GM19372 (cell line): Measurements from ENCODE around the gene RPTOR.
A peak's percentile ranks its signal among the peaks of the same experiment; 100 is the strongest.

ENCODE experiments used
- ATAC-seq: cut with Tn5 transposase; IDR thresholded peaks from one replicate; pipeline ENCODE4 v1.9.1; 2021; ENCODE audit warnings: mild to moderate bottlenecking, low read depth, moderate library complexity; ENCODE audit not compliant: unreplicated experiment

RPTOR gene

GRCh38 chr17:80772906-80773242 lies 228.2 kb downstream of the RPTOR start:
- no peak for ATAC-seq

GRCh38 chr17:80773243-80773991 lies 228.8 kb downstream of the RPTOR start:
- ATAC-seq, result no peak

- ATAC-seq, result no peak
These were observed 229.5 kb downstream of the RPTOR start for GRCh38 chr17:80774146-80774545.

DNA sequence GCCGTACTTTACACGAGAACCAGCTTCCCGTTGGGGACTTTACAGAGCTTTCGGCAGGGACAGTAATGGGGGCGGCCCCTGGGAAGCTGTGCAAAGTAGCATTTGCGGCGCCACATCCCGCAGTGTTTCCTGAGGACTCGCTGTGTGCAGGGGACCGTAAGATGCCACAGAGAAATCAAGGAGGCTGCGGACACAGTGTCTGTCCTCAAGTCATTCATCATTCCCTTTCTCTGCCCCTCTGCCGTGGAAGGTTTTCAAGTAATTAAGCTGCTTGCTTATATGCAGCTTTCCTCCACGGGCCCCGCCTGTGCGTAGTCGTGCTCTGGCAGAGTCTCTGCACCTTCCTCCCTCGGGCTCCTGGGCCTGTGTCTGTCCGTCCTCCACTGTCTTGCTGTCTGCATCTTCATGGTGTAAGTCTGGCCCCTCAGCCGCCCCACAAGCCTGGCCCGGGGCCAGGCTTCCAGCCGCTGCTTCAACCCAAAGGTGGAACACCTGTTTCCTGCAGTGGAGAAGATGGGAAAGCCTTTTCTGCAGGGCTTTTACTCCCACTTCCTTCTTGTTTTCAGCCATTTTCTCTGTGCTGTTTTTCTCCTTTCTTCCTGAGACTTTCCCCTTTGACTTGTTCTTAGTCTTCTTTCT lies 230.1 kb downstream of the RPTOR start:
- ATAC-seq, result no peak

DNA sequence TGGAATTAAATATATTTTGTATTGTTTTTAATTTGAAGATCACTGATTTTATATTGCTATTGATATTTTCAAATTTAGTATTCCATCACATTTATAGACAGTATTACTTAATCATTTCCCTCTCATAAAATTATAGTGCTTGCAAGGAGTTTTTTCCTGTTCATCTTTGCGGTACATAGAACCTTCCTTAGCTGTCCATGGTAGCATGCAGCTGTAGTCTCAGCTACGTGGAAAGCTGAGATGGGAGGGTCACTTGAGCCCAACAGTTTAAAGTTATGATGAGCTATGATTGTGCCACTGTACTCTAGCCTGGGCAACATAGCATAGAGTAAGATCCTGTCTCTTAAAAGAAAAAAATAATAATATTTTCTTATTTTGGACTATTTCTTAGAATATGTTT lies 231.2 kb downstream of the RPTOR start:
- ATAC-seq, result no peak

GRCh38 chr17:80777274-80777673 lies 232.6 kb downstream of the RPTOR start:
- no peak for ATAC-seq

DNA sequence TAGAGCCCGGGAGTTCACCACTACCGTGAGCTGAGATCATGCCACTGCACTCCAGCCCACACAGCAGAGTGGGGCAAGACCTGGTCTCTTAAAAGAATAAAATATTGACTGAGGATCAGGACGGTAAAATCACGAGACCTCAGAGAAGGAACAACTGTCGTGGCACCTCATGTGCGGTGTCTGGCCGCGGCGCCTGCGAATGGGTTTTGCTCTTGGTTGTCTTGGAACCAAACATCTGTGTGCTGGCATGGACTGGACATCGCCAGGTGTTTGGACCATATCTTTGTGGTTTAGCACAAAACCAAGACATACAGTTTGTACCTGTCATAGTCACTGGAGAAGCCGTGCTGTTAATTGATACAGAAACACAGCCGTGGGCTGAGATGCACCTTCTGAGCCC lies 234.1 kb downstream of the RPTOR start:
- ATAC-seq, result no peak

DNA sequence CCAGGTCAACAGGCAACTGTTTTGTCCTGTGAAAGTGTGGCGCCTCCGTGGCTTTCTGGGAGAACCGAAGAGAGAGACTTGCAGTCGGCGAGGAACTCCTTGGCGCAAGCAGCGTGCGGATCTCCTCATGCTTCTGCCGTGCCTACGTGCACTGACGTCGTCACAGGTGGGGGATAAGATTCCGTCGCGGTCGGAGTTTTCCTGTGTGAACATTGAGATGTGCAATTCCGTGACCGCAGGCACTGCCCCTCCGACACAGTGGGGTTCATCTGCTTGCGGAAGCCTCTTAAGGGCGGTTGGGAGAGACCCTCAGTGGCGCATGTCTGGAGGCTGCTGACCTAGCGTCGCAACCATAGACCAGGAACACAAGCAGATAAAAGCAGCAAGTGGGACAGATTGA lies 234.7 kb downstream of the RPTOR start:
- ATAC-seq, result no peak

- no peak for ATAC-seq
These were observed 235.3 kb downstream of the RPTOR start for GRCh38 chr17:80779961-80780380.

DNA sequence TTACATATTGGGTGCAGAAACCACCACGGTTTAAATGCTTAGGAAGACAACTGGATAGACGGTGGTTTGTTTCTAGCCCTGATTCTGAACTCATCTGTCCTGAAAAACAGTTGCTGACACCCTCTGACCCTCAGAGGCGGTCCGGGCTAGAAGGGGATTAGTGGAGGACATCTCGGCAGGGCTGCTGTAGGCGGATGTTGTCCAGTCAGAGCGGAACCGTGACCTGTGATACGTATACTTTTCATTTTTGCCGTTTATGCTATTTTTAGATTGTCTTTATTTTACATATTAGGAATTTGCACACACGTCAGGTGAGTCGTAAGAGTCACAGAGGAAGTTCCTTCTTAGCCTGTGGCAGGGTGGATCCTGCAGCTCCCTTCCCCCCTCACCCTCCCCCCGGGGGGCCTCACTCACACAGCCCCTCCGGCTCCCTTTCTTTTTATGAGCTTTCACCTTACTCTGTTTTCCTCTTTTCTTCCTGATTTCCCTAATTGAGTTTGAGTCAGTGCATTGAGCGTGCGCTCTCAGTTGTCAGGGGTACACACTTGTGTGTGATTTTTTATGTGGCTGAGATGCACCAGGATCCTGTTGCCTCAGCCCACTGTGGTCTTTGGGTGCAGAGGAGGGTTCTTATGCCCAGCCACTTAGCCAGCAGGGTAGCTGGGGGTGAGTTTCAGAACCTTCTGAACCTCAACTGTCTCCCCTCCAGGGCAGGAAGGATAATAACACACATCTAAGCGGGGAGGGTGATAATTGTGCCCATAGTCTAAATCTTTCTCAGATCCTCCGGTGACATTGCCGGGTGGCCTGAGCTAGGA lies 236.0 kb downstream of the RPTOR start:
- peak; percentile 89 for ATAC-seq

- no peak for ATAC-seq
These were observed 236.6 kb downstream of the RPTOR start for GRCh38 chr17:80781211-80781610.

- ATAC-seq, result no peak
These were observed 237.2 kb downstream of the RPTOR start for GRCh38 chr17:80781807-80782277.

DNA sequence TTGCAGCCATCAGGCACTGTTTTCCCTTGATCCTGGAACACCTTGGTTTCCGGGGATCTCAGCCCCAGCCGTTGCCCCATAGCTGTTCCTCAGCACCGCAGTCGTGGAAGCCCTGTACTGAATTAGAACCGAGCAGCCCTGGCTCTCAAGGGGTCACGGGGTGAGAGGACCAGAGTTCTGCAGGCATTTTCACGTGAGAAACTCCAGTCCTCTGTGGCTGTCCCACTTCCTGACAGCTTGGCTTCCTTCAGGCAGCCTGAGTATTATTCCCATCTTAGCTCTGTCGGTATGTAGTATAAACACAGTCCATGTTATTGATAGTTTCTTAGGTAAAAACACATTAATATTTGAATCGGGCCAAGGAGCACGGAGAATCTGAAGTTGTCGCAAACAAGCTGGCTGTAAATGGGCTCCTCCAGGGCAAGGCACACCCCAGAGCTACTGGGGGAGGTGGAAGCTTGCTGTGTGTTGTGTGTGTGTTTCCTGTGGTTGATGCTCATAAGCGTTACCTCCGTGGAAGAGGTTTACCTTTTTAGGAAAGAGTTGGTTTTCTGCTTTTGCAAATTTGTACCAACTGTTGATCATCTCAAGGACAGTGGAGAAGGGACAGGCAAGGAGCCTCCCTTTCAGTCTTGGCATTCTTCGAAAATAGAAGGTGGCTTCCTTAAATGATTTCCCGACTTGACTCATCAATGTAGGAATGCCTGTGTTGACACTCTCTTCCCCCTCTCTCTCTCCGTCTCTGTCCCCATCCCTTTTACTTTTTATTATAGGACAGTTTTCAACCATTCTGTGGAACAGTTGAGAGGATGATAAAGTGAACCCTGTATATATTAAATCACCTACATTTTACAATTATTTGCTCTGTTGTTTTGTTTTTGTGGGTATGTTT lies 238.1 kb downstream of the RPTOR start:
- no peak for ATAC-seq

DNA sequence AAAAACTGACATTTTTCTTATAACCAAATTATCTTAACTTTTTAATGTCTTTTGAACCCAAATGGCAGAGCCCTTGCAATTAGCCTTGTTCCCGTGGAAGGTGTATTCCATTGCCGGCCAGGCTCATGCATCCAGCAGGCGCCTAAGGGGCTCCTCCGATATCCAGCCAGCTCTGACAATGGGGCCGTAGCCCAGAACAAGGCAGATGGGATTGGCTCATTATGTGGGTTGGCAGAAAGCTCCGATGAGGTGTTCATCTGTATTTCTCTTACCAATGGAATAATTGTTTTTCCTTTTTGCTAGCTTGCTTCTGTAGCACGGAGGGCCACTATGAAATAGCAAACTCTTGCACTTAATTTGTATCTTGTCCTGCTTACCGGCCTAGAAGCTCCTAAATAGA lies 238.8 kb downstream of the RPTOR start:
- no peak for ATAC-seq

DNA sequence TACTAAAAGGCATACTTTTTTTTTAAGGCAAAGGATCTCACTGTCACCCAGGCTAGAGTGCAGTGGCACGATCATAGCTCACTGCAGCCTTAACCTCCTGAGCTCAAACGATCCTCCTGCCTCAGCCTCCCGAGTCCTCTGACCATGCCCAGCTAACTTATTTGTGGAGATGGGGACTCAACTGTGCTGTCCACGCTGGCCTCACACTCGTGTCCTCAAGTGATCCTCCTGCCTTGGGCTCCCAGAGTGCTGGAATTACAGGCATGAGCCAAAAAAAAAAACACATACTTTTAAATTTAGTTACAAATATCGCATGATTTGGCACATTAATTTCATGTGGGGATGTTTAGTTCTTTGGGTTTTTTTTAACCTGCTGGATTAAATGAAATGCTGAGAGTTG lies 239.3 kb downstream of the RPTOR start:
- no peak for ATAC-seq

DNA sequence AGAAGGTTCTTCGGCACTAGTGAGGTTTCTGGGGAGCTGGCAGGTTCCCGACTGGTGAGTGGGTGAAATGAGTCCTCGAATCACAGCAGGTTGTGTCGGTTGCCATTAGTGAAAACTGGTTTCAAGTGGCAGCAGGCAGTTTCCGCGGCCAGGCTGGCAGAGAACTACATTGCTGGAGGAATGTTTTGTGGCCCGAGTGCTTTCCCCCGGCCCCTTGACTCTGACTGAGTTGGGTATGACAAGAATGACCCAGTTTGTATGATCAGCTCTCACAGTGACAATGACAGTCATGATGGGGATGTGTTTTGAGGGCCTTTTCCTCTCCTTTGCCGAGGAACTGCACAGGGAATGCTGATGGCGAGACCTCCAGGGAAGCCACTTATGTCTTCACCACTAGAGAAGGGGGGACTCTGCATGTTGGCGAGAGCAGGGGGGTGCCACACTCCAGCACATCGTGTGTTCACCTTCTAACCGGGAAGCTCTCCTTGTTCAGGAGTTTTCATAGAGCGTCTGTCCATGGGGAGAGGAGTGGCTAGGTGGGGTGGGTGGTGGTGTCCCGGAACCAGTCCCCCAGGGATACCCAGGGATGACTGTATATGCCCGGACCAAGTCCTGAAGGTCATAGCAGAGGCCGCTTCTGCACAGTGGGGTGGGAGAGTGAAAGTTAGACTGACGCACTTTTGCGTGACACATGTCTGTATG lies 241.0 kb downstream of the RPTOR start:
- ATAC-seq, result no peak

GRCh38 chr17:80786470-80786869 lies 241.8 kb downstream of the RPTOR start:
- ATAC-seq, result no peak

DNA sequence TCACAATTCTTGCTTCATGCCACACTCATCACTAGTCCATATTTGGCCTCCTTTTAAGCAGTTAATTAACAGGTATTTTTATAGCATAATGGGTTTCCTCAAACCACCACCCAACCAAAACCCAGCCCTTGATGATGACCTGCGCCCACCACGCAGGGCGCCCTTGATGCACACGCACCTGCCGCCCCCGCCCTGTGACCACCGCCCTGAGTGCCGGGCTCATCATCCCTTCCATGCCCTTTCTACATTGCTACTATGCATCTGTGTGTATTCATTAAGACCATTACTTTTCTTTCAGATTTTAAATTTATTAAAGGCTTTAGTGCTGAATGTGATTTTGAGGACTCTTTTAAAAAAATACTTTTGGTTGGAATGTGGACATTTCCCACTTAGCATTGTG lies 242.2 kb downstream of the RPTOR start:
- no peak for ATAC-seq

- no peak for ATAC-seq
These were observed 243.2 kb downstream of the RPTOR start for GRCh38 chr17:80787881-80788280.

GRCh38 chr17:80789356-80789902 lies 244.8 kb downstream of the RPTOR start:
- no peak for ATAC-seq
